Activated CD4-positive, alpha-beta T cell treated with anti-CD3 and anti-CD28 coated beads, Interleukin-10, Interleukin-2, amounts not matched to agents 100 ng/mL and 50 ng/mL, durations not matched to agents 16 hours and 8 hours (primary cell): ENCODE results near the gene MAST4.

ENCODE experiments used
- DNase-seq: peaks from one replicate; pipeline ENCODE4 v3.0.0-alpha.2; 2020

The MAST4 gene

GRCh38 chr5:66882606-66883227, 286.5 kb downstream of the MAST4 start:
- peak; percentile 84 for DNase-seq

GRCh38 chr5:66884564-66885243, 288.5 kb downstream of the MAST4 start:
- no peak for DNase-seq

- DNase-seq: no peak
Observed at GRCh38 chr5:66886941-66887340, 290.7 kb downstream of the MAST4 start.

GRCh38 chr5:66888613-66889012, 292.4 kb downstream of the MAST4 start:
- no peak for DNase-seq

GRCh38 chr5:66889056-66889455, 292.9 kb downstream of the MAST4 start:
- DNase-seq: no peak

GRCh38 chr5:66889524-66889923, 293.3 kb downstream of the MAST4 start:
- DNase-seq: no peak

GRCh38 chr5:66891184-66891925, 295.2 kb downstream of the MAST4 start:
- no peak for DNase-seq

- DNase-seq: peak; percentile 61
Observed at GRCh38 chr5:66892716-66893115, 296.5 kb downstream of the MAST4 start.

- DNase-seq: no peak
Observed at GRCh38 chr5:66894480-66895240, 298.5 kb downstream of the MAST4 start.

GRCh38 chr5:66896171-66896570, 300.0 kb downstream of the MAST4 start:
- peak; percentile 29 for DNase-seq

- no peak for DNase-seq
Observed at GRCh38 chr5:66897356-66897755, 301.2 kb downstream of the MAST4 start.

GRCh38 chr5:66898241-66898995, 302.2 kb downstream of the MAST4 start:
- DNase-seq: no peak

- no peak for DNase-seq
Observed at GRCh38 chr5:66903218-66903617, 307.0 kb downstream of the MAST4 start.

- no peak for DNase-seq
Observed at GRCh38 chr5:66903709-66904108, 307.5 kb downstream of the MAST4 start.

GRCh38 chr5:66904189-66904588, 308.0 kb downstream of the MAST4 start:
- DNase-seq: no peak

- DNase-seq: no peak
Observed at GRCh38 chr5:66906021-66906420, 309.8 kb downstream of the MAST4 start.

GRCh38 chr5:66908230-66908629, 312.0 kb downstream of the MAST4 start:
- no peak for DNase-seq

GRCh38 chr5:66909364-66909763, 313.2 kb downstream of the MAST4 start:
- DNase-seq: no peak

GRCh38 chr5:66912787-66913186, 316.6 kb downstream of the MAST4 start:
- DNase-seq: no peak

GRCh38 chr5:66915531-66915930, 319.3 kb downstream of the MAST4 start:
- no peak for DNase-seq

GRCh38 chr5:66922881-66923280, 326.7 kb downstream of the MAST4 start:
- no peak for DNase-seq

- no peak for DNase-seq
Observed at GRCh38 chr5:66923457-66923856, 327.3 kb downstream of the MAST4 start.

- no peak for DNase-seq
Observed at GRCh38 chr5:66923922-66924321, 327.7 kb downstream of the MAST4 start.
